Mammary epithelial cell (primary cell): ENCODE results near the gene NRIP3.

Source experiments
- CTCF ChIP-seq, 2 donors: IDR thresholded peaks in 1 of 2; conservative IDR thresholded peaks in 1 of 2; 2 replicates each; pipeline ENCODE4 v1.5.1; 2011 to 2012; ENCODE audit warnings: inconsistent platforms in 2 of 2, low read length in 2 of 2, mild to moderate bottlenecking in 2 of 2, control low read depth in 1 of 2, low read depth in 1 of 2; ENCODE audit not compliant: insufficient read depth in 1 of 2; ENCODE audit errors: extremely low read depth in 1 of 2
- EZH2 ChIP-seq: IDR thresholded peaks from 2 replicates; pipeline ENCODE4 v1.6.1; 2012; ENCODE audit warnings: low read length, inconsistent platforms, borderline replicate concordance

- TF ChIP-seq CTCF (conservative IDR thresholded peaks at IDR 0.05 in 1 of 2, IDR thresholded peaks at IDR 0.05 in 1 of 2; ENCODE audit: extremely low read depth in 1 of 2, insufficient read depth in 1 of 2, low read depth in 1 of 2, low read length in 2 of 2) (no peak), EZH2 (no peak)
Observed at GRCh38 chr11:8987446-8987845, 16.4 kb downstream of the NRIP3 start.
